ENCODE measurements around the gene AP1G1.
"Not testable (repeated sequence)": the region's sequence is repeated elsewhere in the genome, so short reads cannot be mapped to it uniquely, and the experiment has no call there.

The AP1G1 gene

DNA sequence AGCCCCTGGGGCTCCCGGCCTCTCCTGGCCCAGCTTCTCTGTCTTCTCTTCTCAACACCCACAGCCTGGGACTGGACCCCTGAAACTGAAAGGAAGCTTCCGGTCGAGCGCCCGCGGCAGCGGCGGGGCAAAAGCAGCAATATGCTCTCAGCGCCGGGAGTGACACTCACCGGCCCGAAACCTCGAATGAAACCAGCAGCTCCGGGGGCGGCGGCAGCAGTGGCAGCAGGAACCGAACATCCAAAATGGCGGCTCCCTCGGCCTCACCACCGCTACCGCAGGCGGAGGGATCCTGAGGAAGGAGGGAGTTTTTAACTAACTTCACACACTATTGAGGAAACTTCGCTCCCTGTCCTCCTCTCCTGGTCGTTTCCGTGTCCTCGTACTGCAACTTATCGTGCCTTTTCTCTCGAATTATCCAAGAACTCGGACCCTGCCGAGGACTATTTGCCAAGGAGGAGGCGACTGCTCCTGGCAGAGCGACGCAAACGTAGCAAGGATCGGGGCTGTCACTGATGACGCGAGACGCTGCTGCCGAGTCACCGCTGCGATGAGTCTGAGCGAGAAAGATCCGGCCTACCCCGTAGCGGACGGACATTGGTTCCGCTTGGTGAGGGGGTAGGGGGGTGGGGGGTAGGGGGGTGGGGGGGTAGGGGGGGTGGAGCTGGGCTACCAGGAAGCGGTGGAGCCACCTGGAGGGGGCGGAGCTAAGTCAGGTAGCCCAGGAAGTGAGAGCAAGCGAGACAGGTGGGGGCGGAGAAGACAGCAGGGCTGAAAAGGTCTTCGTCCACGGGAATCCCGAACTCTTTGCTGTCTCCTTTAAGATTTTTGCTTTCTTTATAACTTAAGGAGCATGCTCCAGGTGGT, at the start of gene AP1G1:
TSS of gene AP1G1 (minus strand) at position 242 of the 867 bp plus-strand sequence. CDS start 19,355 bp downstream, outside the sequence.
- peak; percentile 98 for DNase-seq (ENCODE audit: low spot score)

DNA sequence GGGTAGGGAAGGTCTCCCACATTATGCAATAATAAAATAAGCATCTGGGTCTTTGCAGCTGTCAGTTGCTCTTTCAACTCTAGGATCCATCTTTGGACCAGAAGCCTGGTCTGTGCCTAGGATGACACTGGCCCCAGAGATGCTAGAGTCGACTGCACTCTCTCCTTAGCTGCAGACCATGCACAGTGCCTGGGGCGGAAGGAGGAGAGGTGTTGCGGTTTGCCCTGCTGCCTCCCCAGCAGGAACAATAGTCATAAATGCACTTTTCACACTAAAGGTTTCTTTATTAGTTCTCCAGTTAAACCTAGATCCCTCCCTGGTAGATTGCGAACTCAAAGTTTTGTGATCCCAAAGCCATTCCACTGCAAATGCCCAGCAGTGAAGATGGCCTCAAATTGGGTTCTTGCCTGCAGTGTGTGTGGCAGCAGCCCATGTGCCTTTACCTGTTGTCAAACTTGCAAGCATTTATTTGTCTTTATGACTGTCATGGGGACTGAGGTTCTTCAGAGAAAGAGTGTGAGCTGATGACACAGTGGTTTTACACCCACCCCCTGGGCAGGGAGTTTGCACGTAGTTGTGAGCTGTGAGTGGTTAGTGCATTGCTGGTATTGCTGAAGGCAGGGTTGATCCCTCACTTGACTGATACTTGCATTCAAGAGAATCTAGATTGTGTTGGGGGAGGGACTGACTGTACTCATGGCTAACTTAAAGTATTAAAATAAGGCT, 47.5 kb upstream of the AP1G1 start:
- no peak for DNase-seq (ENCODE audit: low spot score)

DNA sequence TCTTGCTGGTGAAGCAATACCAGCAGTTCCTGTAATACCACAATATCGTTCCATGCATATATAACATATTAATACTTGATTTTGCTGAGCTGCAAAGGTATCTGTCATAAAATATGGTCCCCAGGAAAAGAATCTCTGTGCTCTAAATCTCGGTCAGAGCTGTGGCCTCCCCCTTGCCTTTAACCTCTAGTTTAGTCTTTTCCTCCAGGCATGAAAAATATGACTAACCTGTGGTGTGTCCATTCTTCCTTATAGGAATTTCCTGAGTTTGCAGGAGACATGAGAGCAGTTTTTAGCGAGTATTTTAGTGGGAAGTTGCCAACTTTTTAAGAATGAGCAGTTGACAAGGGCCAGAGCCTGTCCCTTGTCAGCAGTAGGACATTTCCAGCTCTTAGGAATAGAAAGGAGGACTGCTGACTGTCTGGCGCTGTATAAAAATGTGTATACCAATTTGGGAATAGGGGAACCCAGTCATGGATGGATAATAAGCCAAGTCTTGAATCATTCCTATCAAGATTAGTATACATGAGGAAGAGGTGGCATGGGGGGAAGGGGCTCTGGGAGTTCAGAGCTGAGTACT, 45.8 kb upstream of the AP1G1 start:
- no peak for DNase-seq (ENCODE audit: low spot score)

DNA sequence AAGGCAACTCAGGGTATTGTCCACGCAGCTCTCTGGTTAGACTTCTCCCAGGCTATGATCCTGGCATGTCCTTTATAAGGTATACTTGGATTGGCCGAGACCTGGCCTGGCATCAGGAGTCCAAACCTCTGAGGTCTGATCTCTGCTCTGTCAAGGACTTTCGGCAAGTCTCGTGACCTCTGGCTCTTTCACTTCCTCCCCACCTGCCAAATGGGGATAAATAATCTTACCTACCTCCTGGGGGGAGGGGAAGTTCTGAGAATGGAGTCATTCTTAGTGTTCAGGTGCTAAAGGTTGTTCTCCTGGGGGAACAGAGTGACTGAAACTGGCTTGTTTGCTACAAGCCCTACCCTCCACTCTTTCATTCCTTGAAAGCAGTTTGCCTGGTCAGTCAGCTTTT, 44.8 kb upstream of the AP1G1 start:
- no peak for DNase-seq (ENCODE audit: low spot score)

DNA sequence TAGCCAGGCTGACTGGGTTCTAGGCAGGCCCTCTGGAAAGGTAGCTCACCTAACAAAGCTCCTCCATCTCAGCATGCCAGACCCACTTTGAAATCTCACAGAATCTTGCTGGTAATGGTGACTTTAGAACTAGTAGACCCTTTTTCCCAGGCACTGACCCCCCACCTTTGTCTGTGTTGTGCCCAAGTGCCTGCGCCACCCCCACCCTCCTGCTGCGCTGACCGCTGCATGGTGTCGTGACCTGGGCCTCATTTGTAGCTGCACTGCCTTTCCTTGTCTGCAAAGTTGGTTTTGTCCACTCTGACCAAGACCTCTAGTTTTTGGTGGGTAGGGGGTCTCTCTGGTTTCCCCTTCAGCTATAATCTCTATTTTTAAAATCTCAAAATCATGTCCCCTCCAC, 43.9 kb upstream of the AP1G1 start:
- no peak for DNase-seq (ENCODE audit: low spot score)

DNA sequence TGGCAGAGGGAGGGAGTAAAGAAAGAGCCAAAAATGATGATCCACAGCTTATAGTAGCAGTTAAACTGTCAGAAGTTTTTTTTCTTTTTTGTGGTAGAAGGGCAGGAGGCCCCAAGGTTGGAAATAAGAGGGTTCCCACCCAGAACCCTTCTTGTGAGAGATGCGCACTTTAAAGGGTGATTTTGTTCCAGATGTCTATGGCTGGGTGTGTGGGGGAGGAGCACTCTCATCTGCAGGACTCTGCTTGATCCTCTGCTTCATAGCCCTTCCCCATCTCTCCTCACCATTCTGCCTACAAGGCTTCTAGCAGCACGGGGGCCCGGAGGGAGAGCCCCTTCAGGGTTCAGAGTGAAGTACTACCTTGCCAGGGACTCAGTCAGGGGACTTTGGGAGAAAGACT, 43.5 kb upstream of the AP1G1 start:
- DNase-seq (ENCODE audit: low spot score), result no peak

DNA sequence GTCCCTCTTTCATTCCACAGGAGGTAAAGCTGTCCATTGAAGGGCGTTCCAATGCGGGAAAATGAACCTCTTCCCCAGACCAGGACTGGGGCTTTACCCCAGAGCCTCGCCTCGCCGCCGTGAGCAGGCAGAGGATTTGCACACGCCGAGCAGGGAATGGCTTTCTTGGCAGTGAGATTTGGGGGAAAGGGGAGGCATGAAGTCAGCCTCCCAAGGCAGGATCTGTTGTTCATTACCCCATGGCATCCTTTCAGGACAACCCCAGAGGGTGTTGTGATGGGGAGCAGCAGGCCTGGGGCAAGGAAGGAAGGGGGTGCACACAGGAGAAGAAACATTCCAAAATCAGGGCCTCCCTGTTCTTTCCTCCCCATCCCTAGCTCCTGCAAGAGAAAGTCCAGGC, 43.1 kb upstream of the AP1G1 start:
- no peak for DNase-seq (ENCODE audit: low spot score)

DNA sequence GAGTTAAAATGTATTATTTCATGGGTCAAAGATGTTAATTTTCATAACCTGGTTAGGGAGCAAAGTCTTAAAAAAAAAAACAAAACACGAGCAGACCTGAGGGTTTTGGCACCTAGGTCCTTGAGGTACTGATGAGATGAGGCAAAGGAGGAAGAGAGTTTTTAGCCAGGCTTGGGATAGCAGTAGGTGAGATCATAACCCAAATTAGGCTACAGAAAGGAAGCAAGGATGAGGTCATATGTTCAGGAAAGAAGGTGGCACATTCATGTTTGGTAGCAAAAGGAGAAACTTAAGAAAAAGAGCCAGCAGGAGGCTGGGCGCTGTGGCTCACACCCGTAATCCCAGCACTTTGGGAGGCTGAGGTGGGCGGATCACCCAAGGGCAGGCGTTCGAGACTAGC, 40.0 kb upstream of the AP1G1 start:
- DNase-seq (ENCODE audit: low spot score), result no peak

DNA sequence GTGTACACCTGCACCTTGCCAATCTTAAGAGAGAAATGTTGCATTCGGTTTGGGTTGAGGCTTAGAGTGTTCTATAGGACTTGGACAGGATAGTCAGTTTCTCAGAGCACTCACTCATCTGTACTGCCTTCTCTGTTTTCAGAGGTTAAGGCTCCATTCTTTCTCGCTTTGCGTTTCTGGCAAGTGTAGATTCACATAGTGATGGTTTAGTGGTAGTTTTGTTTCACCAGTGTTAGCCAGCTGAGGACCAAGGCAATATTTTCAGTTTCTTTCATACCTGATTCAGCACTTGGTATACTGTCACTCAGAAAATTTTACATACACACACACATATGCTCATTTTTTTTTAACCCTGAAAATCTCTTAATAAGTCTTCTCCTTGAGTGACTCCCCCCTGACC, 38.5 kb upstream of the AP1G1 start:
- DNase-seq (ENCODE audit: low spot score), result no peak

DNA sequence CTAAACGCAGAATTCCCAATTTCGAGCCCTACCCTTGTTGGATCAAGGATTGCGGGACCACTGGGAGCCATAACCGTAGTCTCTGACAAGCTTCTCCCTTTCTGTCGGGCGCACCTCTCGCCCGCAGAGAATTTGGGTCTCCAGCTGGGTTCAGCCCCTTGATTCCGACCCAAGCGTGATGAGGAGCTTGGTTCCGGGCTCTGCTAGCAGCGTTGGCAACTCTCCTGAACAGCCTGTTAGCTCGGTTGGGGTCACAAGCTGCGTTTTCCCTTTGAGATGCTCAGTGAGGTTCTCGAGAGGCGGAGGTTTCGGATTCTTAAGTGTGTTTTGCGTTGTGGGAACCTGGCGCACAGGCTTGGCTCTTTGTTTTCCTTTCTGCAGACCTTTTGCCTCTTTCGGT, 37.8 kb upstream of the AP1G1 start:
- no peak for DNase-seq (ENCODE audit: low spot score)

DNA sequence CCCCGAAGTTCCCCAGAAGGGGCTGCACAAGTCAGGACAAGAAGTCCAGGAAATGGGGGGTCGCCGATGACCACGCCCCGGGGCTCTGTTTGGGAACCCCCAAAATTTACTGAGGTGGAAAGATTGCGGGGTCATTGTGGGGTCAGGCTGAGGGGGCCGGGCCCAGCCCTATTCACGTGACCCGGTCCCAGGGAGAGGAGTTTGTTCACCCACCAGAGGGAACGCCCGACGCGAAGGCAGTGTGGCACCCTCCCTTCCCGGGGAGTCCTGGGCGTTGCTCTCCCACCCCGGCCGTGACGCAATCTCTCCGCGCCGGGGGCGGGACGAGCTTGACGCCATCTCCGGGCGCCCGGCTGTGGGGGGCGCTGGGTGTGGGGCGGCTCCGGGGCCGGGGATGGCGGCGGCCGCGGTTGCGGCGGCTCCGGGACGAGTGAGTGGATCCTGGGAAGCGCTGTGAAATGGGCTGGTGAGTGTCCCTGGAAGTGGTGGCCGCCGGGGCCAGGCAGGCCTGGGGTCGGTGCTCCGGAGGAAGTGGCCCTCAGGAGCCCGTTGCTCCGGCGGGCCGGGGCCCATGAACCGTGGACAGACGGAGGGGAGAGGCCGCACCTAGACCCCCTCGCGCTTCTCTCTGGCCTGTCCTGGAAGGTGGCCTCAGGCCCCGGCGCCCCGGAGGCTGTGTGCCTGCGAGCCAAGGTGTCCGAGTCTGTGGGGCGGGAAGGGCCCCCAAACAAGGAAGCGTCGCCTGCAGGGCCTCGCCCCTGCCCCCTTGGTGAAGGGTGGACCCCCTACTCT, 37.2 kb upstream of the AP1G1 start, which contains the start of gene ATXN1L:
TSS of gene ATXN1L (plus strand) at position 338 of the 792 bp plus-strand sequence. CDS start 3,765 bp downstream, outside the sequence.
- peak; percentile 91 for DNase-seq (ENCODE audit: low spot score)

DNA sequence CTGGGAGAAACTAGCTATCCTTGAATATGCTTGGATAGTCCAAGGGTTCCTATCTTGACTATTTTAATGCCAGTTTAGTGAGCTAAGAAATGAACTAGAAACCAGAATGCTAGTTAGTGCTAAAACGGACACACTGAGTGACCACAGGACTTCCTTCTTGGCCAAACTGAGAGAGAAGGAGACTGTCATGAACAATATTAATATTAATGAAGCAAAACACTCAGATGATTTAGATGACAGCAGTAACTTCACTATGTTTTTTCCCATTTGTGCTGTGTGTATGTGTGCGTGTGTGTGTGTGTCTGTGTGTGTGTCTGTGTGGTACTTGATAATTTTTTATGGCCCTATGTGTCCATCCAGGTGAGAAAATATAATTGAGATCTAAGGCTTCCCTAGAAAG, 34.9 kb upstream of the AP1G1 start:
- no peak for DNase-seq (ENCODE audit: low spot score)

DNA sequence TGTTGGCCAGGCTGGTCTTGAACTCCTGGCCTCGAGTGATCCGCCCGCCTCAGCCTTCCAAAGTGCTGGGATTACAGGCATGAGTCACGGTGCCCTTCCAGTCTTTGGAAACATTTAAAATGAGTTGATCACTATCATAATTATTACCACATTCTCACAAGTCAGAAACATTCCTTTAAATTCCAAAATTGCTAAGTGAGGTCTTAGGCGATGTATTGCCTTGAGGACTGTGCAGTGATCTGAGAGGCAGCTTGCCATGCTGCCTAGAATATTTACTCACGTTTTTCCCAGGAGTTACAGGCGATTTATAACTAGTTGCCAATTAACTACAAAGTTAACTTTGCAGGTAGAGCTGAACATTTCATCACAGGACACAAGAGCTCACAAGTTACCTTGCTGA, 31.4 kb upstream of the AP1G1 start:
- no peak for DNase-seq (ENCODE audit: low spot score)

DNA sequence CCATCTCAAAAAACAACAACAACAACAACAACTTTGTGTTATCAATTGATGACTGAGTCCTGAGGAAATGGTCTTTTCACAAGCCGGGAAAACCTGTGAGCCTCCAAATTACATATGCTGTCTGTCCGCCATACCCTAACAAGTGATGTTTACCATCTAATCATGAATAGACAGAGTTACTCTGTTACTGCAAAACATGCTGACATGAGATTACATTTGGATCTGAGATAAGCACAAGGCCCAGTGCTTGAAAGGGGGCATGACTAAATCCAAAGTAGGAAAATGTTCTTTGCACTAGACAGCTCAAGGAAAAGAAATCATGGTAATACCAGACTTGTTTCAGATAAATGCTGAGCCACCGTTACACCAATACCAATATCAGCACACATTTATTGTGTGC, 28.5 kb upstream of the AP1G1 start:
- no peak for DNase-seq (ENCODE audit: low spot score)

DNA sequence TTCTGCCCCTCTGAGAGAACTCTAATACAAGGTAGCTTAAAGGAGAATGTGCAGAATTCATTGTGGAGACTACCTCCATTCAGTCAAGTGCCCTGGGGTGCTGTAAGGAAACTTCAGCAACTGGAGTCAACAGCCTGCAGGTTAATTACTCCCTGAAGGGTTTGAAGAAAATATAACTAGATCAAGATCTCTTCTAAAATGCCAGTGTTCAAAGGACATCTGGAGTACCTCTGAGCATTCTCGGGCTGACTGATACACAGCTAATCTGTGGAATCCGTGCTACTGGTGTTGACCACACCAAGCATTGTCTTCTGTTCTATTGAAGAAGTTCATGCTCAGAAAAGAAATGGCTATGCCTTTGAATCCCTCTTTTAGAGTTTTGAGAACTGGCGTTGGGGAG, 25.7 kb upstream of the AP1G1 start:
- DNase-seq (ENCODE audit: low spot score), result no peak

DNA sequence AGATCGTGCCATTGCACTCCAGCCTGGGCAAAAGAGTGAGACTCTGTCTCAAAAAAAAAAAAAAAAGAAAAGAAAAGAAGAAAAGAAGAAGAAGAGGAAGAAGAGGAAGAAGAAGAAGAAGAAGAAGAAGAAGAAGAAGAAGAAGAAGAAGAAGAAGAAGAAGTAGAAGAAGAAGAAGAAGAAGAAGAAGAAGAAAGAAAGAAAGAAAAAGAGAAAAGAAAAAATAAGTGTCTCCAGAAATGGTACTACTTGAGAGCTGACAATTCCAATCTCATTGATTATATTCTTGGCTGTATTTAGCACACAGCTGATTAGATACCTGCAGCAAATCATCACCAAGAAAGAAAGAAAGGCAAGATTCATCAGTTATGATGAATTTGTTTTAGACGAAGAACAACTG, 23.5 kb upstream of the AP1G1 start:
- not testable (repeated sequence) for DNase-seq (ENCODE audit: low spot score)

DNA sequence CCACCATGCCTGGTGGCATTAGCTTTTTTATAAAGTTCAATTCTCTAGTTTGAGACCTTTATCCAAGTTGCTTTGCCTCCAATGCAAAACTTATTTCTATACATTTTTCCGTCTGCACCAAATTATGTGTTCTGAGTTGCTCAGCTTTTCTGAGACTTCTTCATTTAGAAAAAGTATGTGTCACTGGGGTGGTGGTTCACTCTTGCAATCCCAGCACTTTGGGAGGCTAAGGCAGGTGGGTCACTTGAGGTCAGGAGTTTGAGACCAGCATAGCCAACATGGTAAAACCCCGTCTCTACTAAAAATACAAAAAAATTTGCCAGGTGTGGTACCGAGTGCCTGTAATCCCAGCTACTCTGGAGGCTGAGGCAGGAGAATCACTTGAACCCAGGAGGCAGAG, 23.1 kb upstream of the AP1G1 start:
- DNase-seq (ENCODE audit: low spot score), result not testable (repeated sequence)

DNA sequence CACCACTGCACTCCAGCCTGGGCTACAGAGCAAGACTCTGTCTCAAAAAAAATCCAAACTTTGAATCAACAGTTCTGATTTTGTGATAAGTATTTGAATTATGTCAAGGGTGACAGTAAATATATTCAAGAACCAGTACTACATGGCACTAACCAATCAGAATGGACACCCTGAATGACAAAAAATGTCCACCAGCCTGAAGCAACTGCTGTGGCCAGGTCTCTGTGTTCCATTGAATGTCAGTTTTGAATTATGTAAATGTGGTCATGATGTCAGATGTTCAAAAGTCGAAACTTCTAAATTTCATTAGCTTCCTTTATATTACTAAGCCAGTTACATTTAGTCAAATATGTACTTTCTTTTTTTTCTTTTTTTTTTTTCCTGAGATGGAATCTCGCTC, 21.7 kb upstream of the AP1G1 start:
- no peak for DNase-seq (ENCODE audit: low spot score)

DNA sequence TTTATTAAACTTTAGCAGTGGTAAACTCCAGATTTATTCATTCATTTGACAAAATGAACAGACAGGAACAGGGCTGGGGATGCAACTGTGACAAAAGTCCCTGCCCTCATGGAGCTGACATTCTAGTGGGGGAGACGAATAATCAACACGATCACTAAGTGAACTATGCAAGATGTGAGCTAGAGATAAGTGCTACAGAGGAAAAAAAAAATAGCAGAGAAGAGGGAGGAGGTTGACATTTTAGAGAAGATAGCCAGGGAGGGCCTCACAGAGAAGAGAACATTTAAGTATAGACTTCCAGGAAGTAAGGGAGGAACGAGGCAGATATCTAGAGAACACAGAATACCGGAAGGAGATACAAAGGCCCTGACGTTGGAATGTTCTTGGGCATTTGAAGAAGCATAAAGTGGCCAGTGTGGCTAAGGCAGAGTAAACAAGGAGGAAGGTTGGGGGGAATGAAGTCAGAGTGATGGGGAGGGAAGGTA, 17.9 kb upstream of the AP1G1 start:
- DNase-seq (ENCODE audit: low spot score), result no peak

DNA sequence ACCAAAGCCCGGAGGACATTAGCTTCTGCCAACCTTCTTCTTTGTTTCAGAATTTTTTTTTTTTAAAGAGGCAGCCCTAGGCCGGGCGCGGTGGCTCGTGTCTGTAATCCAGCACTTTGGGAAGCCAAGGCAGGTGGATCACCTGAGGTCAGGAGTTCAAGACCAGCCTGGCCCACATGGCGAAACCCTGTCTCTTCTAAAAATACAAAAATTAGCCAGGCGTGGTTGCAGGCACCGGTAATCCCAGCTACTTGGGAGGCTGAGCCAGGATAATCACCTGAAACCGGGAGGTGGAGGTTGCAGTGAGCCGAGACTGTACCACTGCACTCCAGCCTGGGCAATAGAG, 8.5 kb upstream of the AP1G1 start:
- not testable (repeated sequence) for DNase-seq (ENCODE audit: low spot score)

DNA sequence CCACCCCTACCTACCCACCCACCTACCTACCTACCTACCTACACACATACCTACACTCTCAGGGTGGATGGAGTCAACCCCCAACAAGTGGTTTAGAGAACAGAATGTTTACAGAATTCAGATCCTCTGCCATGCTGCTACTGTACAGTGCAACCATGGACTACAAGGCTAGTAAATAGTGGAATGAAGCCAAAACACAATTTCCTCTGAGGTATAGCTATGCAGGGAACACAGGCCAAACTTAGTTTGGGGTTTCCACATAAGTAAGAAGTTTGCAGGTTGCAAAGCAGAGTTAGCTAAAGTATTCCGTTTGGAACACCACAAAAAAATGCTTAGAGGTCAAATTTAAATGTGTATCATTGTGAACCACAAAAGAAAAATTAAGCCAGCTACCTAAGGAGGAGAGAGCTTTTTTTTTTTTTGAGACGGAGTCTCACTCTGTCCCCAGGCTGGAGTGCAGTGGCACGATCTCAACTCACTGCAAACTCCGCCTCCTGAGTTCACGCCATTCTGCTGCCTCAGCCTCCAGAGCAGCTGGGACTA, 2.7 kb upstream of the AP1G1 start:
- DNase-seq (ENCODE audit: low spot score), result no peak

DNA sequence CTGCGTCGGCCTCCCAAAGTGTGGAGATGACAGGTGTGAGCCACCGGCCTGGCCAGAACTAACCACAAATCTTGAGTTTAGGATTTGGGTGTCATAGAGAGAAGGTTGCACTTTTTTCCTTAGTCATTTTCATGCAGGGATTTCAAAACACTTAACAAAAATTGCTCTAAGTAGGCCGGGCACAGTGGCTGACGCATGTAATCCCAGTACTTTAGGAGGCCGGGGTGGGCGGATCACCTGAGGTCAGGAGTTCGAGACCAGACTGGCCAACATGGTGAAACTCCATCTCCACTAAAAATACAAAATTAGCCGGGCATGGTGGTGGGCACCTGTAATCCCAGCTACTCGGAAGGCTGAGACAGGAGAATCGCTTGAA, 1.5 kb upstream of the AP1G1 start:
- DNase-seq (ENCODE audit: low spot score), result not testable (repeated sequence)
